ENCODE data around the gene WIPF1. TPM values are rescaled to one million over a fixed set of nuclear protein-coding genes. Genes with fewer than 3 reads are reported as not detected.

The WIPF1 gene
- polyA plus RNA-seq, 1 experiment = 34.9 TPM

DNA sequence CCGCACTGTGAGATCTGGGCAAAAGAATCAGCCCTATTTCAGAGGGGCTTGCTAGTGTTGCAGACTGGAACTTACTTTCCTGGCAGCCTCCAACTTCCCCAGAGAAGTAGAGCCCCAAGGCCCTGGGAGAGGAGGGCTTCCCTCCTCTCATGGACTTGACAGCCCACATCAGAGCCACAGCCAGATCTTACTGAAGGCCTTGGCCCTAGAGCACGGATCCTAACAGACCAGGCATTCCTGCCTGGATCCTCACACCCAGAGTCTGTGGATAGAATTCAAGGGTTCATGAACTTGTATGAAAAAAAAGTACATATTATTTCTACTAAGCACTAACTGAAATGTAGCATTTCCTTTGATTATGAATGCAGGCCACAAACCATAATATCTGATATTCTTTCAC is 8.3 kb downstream of the WIPF1 start:
- no peak for DNase-seq (ENCODE audit: low read depth)
- TF ChIP-seq, protein P1, sequence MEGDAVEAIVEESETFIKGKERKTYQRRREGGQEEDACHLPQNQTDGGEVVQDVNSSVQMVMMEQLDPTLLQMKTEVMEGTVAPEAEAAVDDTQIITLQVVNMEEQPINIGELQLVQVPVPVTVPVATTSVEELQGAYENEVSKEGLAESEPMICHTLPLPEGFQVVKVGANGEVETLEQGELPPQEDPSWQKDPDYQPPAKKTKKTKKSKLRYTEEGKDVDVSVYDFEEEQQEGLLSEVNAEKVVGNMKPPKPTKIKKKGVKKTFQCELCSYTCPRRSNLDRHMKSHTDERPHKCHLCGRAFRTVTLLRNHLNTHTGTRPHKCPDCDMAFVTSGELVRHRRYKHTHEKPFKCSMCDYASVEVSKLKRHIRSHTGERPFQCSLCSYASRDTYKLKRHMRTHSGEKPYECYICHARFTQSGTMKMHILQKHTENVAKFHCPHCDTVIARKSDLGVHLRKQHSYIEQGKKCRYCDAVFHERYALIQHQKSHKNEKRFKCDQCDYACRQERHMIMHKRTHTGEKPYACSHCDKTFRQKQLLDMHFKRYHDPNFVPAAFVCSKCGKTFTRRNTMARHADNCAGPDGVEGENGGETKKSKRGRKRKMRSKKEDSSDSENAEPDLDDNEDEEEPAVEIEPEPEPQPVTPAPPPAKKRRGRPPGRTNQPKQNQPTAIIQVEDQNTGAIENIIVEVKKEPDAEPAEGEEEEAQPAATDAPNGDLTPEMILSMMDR (IDR thresholded peaks at IDR 0.05; ENCODE audit: insufficient read depth, low read depth, low read length) = no peak
- Histone ChIP-seq H3K36me3 (ENCODE audit: control insufficient read depth, insufficient read depth, low read length) (peaks cover 1% of the 10 kb centered on the region), H3K4me3 (ENCODE audit: low read depth, low read length) (no peak overlapping the region), H3K27me3 (ENCODE audit: control insufficient read depth, insufficient read depth, low read length) (no peaks in the 10 kb centered on the region)
- ChIA-PET CTCF (interaction anchor here (1.0 to 1.1 kb wide), 2 partner anchors 9 to 99 kb away, joined by 3 to 6 read pairs; no protein-coding TSS in a partner anchor), POLR2A (no interaction called here)

DNA sequence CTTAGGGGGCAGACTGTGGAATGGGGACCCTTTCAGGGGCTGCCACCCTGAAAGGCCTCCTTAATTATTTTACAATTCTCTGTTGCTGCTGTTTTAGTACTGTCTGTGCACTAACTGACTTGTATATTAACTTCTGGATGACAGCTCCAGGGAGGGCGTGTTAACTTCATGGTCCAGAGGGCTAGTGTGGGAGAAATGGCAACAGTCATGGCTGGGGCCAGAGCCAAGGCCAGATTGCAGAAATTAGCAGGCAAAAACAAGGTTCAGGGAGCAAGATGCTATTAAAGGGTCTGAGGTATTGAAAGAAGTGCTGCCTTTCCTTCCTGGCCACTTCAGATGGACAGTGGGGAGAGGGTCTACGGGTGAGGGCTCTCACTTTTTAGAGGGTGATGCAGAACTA is 9.1 kb downstream of the WIPF1 start:
- peaks cover 2% of the 10 kb centered on the region for H3K36me3 ChIP-seq (ENCODE audit: control insufficient read depth, insufficient read depth, low read length)
- TF ChIP-seq, protein P1 (IDR thresholded peaks at IDR 0.05; ENCODE audit: insufficient read depth, low read depth, low read length) = no peak
- H3K4me3 ChIP-seq (ENCODE audit: low read depth, low read length) = no peak overlapping the region
- no peaks in the 10 kb centered on the region for H3K27me3 ChIP-seq (ENCODE audit: control insufficient read depth, insufficient read depth, low read length)
- DNase-seq (ENCODE audit: low read depth) = no peak
- ChIA-PET CTCF (interaction anchor here (1.0 to 1.3 kb wide), 2 partner anchors 8 to 9 kb away, joined by 3 read pairs; partner anchors contain the start of gene WIPF1), POLR2A (no interaction called here)

DNA sequence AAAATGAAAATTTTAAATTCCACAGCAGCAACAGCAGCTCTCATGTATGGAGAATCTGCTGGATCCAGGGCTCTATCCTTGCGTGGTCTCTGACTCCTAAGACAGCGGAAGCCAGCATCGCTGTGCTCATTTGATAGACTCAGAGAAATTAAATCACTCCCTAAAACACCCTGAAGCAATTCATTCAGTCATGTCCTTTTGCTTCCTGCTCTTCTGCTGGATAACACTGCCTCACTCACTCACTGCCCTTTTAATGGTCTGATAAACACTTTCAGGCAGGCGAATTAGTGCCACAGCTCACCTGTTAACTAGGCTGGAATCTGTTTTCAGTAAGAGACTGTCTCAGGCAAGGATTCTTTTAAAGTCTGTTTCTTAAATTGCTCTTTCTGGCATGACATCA is 10.0 kb downstream of the WIPF1 start:
- Histone ChIP-seq H3K4me3 (ENCODE audit: low read depth, low read length) (no peak overlapping the region), H3K27me3 (ENCODE audit: control insufficient read depth, insufficient read depth, low read length) (no peaks in the 10 kb centered on the region), H3K36me3 (ENCODE audit: control insufficient read depth, insufficient read depth, low read length) (peaks cover 3% of the 10 kb centered on the region)
- CTCF ChIA-PET = interaction anchor here (1.1 to 1.7 kb wide), 6 partner anchors 9 to 124 kb away, joined by 3 to 4 read pairs (median 3); partner anchors contain the start of gene WIPF1
- DNase-seq (ENCODE audit: low read depth) = no peak
- TF ChIP-seq, protein P1 (IDR thresholded peaks at IDR 0.05; ENCODE audit: insufficient read depth, low read depth, low read length) = no peak
- POLR2A ChIA-PET = no interaction called here

DNA sequence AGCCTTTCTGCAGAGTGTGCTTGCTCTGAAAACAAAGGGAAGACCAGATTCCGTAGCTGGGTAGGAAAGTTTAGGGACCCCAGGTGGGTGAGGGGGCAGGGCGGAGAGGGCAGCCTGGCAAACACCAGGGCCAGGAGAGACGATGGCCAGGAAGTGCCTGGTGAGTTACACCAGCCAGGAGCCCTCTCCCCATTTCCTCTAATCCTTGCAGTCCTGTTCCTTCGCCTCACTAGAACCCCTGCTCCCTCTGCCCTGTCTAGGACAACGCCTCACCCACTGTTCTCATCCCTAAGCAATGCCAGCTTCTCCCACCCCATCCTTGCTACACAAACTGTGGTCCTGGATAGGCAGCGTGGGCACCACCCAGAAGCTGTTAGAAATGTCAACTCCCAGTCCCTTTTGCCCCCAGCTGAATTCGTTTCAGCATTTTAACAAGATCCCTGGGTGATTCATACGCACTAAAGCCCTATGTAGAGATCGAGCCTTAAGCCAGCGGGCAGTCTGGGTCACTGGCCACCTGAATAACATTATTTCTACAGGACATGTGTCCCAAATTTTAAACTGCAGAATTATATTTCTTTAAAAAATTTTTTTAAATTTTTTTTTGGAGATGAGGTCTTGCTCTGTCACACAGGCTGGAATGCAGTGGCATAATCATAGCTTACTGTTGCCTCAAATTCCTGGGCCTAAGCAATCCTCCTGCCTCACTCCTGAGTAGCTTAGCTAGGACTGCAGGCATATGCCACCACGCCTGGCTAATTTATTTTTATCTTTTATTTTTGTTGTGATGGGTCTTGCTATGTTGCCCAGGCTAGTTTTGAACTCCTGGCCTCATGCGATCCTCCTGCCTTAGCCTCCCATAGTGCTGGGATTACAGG is 10.9 kb downstream of the WIPF1 start:
- TF ChIP-seq, protein P1 (IDR thresholded peaks at IDR 0.05; ENCODE audit: insufficient read depth, low read depth, low read length) = no peak
- no peak overlapping the region for H3K4me3 ChIP-seq (ENCODE audit: low read depth, low read length)
- peaks cover 4% of the 10 kb centered on the region for H3K36me3 ChIP-seq (ENCODE audit: control insufficient read depth, insufficient read depth, low read length)
- ChIA-PET CTCF (interaction anchor here (1.0 to 2.6 kb wide), 10 partner anchors 8 to 123 kb away, joined by 3 to 7 read pairs (median 4); no protein-coding TSS in a partner anchor), POLR2A (no interaction called here)
- no peaks in the 10 kb centered on the region for H3K27me3 ChIP-seq (ENCODE audit: control insufficient read depth, insufficient read depth, low read length)
- no peak for DNase-seq (ENCODE audit: low read depth)

DNA sequence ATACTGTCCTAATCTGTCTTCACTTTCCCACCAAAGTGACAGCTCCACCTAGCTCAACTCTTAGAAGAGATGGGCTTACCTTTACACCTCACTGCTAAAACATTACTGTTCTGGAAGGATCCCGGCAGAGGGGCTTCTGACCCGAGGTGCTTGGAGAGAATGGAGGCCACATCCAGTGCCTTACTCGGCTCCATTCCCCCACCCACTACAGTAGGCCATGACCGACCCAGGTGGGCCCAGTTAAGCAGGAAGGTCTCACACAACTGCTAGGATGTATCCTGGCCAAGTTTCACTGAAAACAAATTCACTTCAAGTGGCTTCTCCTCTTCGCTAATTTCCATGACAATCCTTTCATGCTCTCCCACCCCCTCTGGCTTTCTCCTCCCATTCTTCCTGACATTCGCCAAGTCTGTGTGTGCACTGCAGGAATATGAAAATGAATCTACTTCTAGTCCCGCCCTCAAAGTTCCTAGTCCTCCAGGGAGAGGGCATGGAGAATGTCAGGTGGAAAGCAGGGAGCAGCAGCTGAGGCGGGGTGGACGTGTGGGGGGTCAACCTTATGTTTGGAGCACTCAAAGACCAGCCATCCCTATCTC is 11.8 kb downstream of the WIPF1 start:
- H3K27me3 ChIP-seq (ENCODE audit: control insufficient read depth, insufficient read depth, low read length) = no peaks in the 10 kb centered on the region
- no peak for DNase-seq (ENCODE audit: low read depth)
- H3K36me3 ChIP-seq (ENCODE audit: control insufficient read depth, insufficient read depth, low read length) = peaks cover 4% of the 10 kb centered on the region
- H3K4me3 ChIP-seq (ENCODE audit: low read depth, low read length) = no peak overlapping the region
- CTCF ChIA-PET = interaction anchor here (1.0 to 2.6 kb wide), 5 partner anchors 8 to 112 kb away, joined by 3 to 7 read pairs (median 4); no protein-coding TSS in a partner anchor
- POLR2A ChIA-PET = no interaction called here
- TF ChIP-seq, protein P1 (IDR thresholded peaks at IDR 0.05; ENCODE audit: insufficient read depth, low read depth, low read length) = no peak
